HG02943 (cell line): Measurements from ENCODE around the gene IARS1.

Source experiments
- ATAC-seq: cut with Tn5 transposase; IDR thresholded peaks from one replicate; pipeline ENCODE4 v1.9.1; 2021; ENCODE audit warnings: mild to moderate bottlenecking, low read depth, moderate library complexity; ENCODE audit not compliant: unreplicated experiment

IARS1 gene

GRCh38 chr9:92297611-92298010, 4.1 kb upstream of the IARS1 start:
- ATAC-seq = no peak

- no peak for ATAC-seq
Measured at GRCh38 chr9:92295827-92296258, 2.3 kb upstream of the IARS1 start.

GRCh38 chr9:92295240-92295790, 1.8 kb upstream of the IARS1 start:
- no peak for ATAC-seq

- no peak for ATAC-seq
Measured at GRCh38 chr9:92294297-92294676, 790 bp upstream of the IARS1 start.

- ATAC-seq = no peak
Measured at GRCh38 chr9:92293075-92293354, 482 bp downstream of the IARS1 start.

- no peak for ATAC-seq
Measured at GRCh38 chr9:92292338-92293074, 991 bp downstream of the IARS1 start.

GRCh38 chr9:92291577-92291976, 1.9 kb downstream of the IARS1 start:
- ATAC-seq = no peak

GRCh38 chr9:92290785-92291429, 2.6 kb downstream of the IARS1 start:
- no peak for ATAC-seq

- ATAC-seq = no peak
Measured at GRCh38 chr9:92289708-92290390, 3.6 kb downstream of the IARS1 start.

GRCh38 chr9:92279302-92279701, 14.2 kb downstream of the IARS1 start:
- ATAC-seq = no peak

- no peak for ATAC-seq
Measured at GRCh38 chr9:92278110-92278509, 15.4 kb downstream of the IARS1 start.

GRCh38 chr9:92276331-92277032, 17.0 kb downstream of the IARS1 start:
- ATAC-seq = no peak

GRCh38 chr9:92275541-92275940, 18.0 kb downstream of the IARS1 start:
- ATAC-seq = no peak

- ATAC-seq = no peak
Measured at GRCh38 chr9:92270511-92270910, 23.0 kb downstream of the IARS1 start.

- ATAC-seq = no peak
Measured at GRCh38 chr9:92266486-92266885, 27.0 kb downstream of the IARS1 start.

GRCh38 chr9:92265154-92265553, 28.3 kb downstream of the IARS1 start:
- ATAC-seq = no peak

GRCh38 chr9:92263131-92263530, 30.4 kb downstream of the IARS1 start:
- no peak for ATAC-seq

GRCh38 chr9:92257327-92257726, 36.2 kb downstream of the IARS1 start:
- ATAC-seq = no peak

- no peak for ATAC-seq
Measured at GRCh38 chr9:92254381-92255337, 38.8 kb downstream of the IARS1 start.

GRCh38 chr9:92253656-92254055, 39.8 kb downstream of the IARS1 start:
- ATAC-seq = no peak
